Fibroblast of skin of right biceps (primary cell): ENCODE results near the gene MT1E.
"Not testable (repeated sequence)": the region's sequence is repeated elsewhere in the genome, so short reads cannot be mapped to it uniquely, and the experiment has no call there.

ENCODE experiments used
- DNase-seq: peaks from one replicate; pipeline ENCODE4 v3.0.0-alpha.2; 2013

MT1E gene

DNA sequence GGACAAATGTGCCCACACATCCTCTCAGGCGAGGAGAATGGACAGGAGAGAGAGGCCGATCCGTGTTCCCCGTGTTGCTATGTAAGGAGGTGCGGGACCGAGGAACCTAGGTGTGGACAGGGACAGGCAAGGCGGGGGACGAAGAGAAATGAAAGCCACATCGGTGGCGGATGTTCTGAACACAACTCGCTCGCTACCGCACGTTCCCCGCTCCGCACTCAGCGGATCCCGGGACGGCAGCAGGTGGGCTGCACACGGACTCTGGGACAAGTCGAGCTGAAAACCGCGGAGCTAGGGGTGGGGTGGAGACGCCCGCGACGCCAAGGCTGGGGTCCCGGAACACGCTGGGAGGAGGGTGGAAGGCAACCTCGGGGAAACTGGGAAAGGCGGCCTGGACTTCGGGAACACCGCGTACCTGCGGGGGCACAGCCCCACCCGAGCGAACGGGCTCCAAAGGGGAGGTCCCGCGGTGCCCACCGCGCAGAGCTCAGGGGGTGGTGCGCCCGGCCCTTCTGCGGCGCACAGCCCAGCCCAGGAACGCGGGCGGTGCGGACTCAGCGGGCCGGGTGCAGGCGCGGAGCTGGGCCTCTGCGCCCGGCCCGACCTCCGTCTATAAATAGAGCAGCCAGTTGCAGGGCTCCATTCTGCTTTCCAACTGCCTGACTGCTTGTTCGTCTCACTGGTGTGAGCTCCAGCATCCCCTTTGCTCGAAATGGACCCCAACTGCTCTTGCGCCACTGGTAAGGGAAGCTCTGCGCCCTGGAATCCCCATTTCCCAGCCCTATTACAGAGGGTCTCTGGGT is at the start of gene MT1E:
MT1E (plus strand) TSS at position 642 of the 803 bp plus-strand sequence; CDS start at position 713, 71 bp downstream.
- DNase-seq, result peak; percentile 88

DNA sequence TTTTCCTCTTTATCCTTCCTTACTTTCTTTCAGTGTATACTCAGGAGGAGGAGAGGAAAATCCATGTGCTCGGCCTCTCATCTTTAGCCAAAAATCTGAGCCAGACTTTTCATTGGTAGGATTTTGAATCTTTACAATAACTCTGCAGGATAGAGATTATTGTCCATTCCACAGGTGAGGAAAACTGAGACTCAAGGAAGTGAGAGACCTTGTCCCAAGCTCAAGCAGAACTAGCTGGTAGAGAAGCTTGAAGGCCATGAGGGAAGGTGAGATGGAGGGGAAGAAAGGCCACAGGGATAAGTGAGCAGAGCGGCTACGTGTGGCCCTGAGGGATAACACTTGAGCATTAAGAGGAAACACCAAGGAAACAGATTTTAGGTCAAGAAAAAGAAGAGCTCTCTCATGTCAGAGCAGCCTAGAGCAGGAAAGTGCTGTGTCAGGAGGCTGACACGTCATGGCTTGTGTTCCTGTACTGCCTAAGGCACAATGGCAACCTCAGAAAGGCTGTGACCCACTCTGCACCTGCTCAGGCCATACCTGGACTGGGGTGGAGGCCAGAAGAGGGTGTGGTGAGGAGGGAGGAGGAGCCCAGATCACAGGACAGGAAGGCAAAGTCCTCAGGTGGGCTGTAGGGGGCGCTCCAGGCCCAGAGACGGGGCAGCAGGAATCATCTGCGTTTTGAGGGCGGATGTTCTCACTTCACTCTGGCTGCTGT is 48.8 kb upstream of the MT1E start:
- peak; percentile 49 for DNase-seq

GRCh38 chr16:56577300-56577625 is 48.3 kb upstream of the MT1E start:
- no peak for DNase-seq

GRCh38 chr16:56580391-56581048 is 45.1 kb upstream of the MT1E start:
- no peak for DNase-seq

GRCh38 chr16:56582911-56583310 is 42.7 kb upstream of the MT1E start:
- not testable (repeated sequence) for DNase-seq

DNA sequence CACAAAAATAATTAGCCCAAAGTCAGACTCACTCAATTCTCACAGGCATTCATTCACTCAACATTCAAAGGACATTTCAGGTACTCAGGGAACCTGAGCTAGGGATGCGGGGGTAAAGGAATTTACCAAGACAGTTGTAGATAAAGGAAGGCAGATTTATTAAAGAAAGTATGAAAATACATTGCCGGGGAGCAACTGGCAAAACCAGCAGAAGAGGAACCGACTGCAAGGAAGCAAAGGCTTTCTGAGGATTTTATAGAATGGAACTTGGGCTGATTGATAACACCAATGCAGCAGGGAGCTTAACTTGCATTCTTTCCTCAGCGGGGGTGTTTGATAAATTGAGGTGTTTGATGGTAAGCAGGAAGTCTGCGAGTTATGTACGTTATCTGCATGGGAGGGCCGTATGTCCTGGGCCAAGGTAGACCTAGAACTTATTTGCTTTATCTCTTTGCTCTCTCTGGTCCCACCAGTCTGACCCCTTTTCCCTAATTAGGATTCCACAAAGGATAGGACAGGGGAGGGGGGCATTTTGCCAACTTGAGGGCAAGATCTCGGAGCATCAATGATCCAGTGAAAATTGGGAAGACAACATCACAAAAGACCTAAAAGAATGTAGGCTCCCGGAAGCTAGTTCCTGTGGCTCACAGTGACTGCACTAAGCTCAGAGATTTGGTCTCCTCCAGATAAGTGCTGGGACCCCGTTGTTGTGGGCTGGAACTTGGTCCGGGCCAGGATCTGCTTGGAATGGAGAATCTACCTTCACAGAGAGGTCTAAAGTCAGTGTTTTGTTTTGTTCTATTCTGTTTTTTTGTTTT is 42.0 kb upstream of the MT1E start:
- DNase-seq, result no peak

GRCh38 chr16:56584276-56584675 is 41.3 kb upstream of the MT1E start:
- no peak for DNase-seq

- DNase-seq, result no peak
Measured at GRCh38 chr16:56588781-56589140, 36.8 kb upstream of the MT1E start.

DNA sequence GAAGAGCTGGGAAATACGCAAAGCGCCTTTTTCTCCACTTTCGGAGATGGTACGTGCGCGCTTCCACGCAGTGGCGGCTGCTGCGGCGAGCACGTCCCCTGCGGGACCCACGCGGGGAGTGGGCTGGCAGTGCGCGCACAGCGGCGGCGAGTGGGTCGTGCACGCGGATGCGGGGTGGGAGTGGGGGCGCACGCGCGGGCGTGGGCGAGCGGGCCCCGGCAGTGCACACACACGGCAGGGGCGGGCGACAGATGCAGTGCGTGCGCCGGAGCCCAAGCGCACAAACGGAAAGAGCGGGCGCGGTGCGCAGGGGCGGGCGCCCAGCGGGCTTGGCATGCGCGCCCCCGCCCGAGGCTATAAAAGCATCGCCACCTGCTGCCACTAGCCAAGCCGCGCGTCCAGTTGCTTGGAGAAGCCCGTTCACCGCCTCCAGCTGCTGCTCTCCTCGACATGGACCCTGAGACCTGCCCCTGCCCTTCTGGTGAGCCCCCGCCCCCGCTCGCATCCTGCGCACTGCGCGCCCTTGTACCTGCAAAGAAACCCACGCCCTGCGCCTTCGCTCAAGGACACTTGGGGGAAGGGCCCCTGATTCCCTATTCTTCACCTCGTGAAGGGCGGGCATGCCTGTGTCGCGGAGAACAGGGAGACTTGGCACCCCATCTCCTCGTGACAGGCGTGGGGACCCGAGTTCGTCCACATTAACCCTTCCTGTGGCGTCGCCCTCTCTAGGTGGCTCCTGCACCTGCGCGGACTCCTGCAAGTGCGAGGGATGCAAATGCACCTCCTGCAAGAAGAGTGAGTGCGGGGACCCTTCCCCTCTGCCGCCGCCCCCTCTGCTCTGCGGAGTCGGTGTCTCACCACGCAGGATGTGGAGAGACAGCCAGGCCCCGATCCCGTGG is 36.2 kb upstream of the MT1E start, which contains the start of gene MT3:
MT3 (plus strand) TSS at position 388 of the 899 bp plus-strand sequence; CDS start at position 451, 63 bp downstream.
- no peak for DNase-seq

DNA sequence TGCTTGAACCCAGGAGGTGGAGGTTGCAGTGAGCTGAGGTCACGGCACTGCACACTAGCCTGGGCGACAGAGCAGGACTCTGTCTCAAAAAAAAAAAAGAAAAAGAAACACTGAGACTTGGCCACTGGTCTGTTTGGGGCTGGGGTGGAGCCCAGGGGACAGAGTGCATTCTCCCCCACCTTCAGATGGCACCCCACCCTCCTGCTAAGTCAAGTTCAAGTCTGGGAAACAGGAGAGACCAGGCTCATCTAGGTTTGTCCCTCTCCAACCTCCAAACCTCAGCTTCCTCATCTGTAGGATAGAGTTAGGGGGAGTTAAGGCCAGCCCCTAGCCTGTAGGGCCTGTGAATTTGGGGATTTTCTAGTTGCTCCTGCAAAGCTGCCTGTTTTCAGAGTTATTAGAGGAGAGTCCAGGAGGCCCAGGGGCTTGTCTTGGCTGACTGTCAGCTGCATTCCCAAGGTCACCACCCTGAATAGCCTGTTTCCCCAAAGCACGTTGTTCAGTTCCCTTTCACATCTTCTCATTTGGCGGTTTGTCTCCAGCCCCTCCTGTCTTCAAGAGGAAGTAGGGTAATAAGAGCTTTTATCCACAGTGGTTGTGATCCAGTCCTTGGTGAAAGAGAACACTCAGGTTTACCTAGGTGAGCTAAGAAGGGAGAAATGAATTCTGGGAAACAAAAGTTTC is 34.1 kb upstream of the MT1E start:
- DNase-seq, result no peak

- DNase-seq, result no peak
Measured at GRCh38 chr16:56593573-56594291, 31.8 kb upstream of the MT1E start.

DNA sequence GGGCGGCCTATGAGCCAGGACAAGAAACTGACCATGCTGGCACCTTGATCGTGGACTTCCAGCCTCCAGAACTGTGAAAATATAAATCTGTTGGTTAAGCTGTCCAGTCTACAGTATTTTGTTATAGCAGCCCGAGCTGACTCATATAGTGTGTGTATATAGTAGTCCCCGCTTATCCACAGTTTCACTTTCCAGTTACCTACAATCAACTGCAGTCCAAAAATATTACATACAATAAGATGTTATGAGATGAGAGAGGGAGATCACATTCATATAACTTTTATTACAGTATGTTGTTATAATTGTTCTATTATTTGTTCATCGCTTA is 31.3 kb upstream of the MT1E start:
- no peak for DNase-seq

DNA sequence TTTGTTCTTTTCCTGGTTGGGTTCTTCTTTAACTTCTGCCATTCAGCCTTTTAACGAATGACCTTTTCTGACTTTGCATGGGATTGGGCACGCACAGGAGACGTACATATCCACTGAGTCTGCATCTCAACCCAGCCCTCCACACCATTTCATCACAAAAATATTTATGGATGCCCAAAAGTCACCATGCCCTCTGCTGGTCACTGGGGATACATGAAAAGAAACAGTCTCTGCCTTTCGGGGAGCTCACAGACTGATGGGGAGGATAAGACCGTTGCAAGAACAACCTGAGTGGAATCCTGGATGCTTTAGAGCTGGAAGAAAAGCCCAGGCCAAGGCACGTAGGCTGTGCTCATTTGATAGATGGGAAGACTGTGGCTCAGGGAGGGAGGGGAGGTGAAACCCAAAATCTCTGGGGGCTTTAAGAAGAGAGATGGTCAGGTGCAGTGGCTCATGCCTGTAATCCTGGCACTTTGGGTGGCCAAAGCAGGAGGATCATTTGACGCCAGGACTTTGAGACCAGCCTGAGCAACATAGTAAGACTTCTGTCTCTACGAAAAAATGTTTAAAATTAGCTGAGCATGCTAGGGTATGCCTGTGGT is 25.1 kb upstream of the MT1E start:
- DNase-seq, result peak; percentile 61

GRCh38 chr16:56601325-56601724 is 24.3 kb upstream of the MT1E start:
- DNase-seq, result no peak

GRCh38 chr16:56603589-56603988 is 22.0 kb upstream of the MT1E start:
- peak; percentile 49 for DNase-seq

GRCh38 chr16:56604966-56605365 is 20.6 kb upstream of the MT1E start:
- no peak for DNase-seq

GRCh38 chr16:56605475-56605874 is 20.1 kb upstream of the MT1E start:
- DNase-seq, result no peak

GRCh38 chr16:56606071-56606475 is 19.5 kb upstream of the MT1E start:
- DNase-seq, result peak; percentile 84

DNA sequence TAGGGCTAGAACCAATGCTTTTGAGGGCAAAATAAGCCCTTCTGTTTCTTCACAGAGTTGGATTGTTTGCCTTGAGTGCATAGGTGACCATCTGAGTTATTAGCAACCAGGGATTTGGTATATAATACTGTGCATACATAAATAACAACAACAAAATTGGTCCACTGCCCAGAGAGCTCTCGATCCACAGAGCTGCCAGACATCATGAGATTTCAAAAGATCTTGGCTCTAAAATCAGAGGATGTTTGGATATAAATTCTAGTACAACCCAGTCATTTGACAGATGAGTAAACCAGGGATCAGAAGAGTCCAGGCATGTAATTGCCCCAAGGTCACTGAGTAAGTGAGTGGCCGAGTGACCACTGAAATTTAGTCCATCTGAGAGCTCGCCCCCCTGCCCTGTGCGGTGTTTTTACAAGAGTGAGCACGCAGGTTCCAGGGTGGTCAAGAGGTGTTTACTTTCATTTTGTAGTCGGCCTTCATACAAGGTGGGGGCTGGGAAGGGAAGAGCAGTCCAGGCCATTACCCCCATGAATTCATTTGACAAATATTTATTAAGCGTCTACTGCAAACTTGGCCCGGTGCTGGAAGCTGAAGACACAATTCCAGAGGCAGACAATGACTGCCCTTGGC is 19.0 kb upstream of the MT1E start:
- DNase-seq, result no peak

GRCh38 chr16:56607109-56607618 is 18.4 kb upstream of the MT1E start:
- DNase-seq, result peak; percentile 99
